NCI-H128 (cell line): ENCODE measurements around the gene NME9.
A peak's percentile ranks its signal among the peaks of the same experiment; 100 is the strongest.
"Not testable (repeated sequence)": the region's sequence is repeated elsewhere in the genome, so short reads cannot be mapped to it uniquely, and the experiment has no call there.

ENCODE experiments used
- DNase-seq: peaks from one replicate; lab custom pipeline; 2025; ENCODE audit not compliant: unreplicated experiment; lab: John Stamatoyannopoulos, UW

Gene NME9, protein sequence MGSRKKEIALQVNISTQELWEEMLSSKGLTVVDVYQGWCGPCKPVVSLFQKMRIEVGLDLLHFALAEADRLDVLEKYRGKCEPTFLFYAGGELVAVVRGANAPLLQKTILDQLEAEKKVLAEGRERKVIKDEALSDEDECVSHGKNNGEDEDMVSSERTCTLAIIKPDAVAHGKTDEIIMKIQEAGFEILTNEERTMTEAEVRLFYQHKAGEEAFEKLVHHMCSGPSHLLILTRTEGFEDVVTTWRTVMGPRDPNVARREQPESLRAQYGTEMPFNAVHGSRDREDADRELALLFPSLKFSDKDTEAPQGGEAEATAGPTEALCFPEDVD

DNA sequence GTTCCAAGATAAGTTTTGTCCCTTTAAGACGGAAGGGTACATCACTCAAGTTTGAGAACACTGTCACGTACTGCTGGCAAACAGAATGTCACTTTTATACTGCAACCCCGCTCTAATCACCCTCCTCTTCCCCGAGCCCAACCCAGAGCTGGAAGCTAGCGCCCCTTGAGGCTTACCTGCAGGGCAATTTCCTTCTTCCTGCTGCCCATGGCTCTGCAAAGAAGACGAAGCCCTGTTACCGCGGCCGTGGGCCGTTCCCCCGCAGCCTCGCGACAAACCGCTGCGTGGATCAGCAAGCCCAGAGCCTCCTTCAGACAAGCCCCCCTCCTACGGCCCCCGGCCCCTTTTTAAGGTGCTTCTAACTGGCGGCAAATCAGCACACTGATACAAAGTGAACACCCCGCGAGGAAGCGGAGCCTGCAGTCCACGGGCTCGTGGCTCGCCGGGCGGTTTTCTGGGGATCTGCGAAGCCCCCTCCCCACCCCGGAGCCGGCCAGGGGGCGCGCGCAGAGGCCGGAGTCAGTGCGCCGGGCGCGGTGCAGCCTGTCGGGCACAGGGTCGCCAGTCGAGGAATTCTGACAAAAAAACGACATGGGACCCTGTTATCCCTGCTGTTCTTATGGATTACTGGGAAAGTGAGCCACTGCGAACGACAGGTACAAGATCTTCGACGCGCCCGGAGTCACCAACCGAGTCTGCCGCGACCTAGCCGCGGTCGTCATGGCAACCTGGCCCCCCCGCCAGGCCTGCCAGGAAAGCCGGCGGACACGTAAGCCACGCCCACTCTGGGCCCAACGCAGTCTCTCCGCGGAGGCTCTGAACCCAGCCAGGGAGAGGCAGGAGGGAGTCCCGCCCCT is at the start of gene NME9:
TSS of gene NME9 (minus strand) at position 725 of the 857 bp plus-strand sequence. CDS start at position 209, 516 bp downstream.
- peak; percentile 94 for DNase-seq

DNA sequence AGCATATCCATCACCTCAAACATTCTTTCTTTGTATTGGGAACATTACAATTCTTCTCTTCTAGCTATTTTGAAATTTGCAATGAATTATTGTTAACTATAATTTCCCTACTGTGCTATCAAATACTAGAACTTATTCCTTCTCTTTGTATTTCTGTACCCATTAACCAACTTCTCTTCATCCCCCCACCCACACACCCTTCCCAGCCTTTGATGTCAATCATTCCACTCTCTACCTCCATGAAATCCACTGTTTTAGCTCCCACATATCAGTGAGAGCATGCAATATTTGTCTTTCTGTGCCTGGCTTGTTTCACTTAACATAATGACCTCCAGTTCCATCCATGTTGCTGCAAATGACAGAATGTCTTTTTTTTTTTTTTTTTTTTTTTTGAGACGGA is 49.3 kb upstream of the NME9 start:
- no peak for DNase-seq

DNA sequence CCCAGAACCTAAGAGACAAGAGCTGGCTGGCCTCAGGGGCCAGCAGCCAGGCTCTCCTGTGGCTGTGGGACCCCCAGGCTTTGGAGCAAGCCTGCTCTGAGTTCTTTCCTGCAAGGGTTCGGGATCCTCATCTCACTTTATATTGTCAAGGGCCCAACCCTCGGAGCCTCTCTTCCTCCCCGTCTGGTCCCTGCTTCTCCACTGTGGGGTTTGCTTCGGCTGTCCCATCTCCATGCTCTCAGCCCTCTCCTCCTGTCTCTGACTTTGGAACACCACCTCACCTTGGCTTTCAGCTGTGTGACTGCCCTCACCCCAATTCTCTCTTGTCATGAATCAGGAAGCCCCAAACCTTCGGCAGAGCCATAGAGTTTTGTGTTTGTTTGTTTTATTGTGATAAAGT is 48.7 kb upstream of the NME9 start:
- no peak for DNase-seq

DNA sequence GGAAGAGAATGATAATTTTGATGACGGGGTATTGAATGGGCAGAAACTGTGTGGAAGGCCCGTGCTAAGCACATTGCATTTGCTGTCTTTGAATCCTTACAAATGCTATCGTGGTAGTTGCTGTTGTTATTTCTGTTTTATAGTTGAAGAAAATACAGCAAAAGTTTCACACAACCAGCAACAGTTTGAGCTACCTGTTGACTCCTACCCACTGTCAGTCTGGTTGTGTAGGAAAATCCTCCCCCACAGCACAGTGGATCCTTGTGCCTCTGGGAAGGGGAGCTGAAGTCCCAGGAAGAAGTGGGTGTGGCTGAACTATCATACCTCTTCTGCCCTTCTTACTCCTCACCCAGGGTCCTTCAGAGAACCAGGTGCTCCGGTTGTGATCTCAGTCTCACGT is 48.2 kb upstream of the NME9 start:
- DNase-seq: no peak

DNA sequence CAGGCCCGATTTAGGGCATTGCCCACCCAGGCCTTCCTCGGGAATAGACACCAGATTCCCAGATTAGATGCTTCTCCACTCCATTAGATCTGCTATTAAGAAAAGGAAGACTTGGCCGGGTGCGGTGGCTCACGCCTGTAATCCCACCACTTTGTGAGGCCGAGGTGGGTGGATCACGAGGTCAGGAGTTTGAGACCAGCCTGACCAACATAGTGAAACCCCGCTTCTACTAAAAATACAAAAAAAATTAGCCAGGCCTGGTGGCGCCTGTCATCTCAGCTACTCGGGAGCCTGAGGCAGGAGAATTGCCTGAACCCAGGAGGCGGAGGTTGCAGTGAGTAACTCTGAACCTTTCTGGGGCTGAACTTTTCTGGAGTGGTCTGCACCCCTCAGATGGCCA is 47.6 kb upstream of the NME9 start:
- DNase-seq: not testable (repeated sequence)

DNA sequence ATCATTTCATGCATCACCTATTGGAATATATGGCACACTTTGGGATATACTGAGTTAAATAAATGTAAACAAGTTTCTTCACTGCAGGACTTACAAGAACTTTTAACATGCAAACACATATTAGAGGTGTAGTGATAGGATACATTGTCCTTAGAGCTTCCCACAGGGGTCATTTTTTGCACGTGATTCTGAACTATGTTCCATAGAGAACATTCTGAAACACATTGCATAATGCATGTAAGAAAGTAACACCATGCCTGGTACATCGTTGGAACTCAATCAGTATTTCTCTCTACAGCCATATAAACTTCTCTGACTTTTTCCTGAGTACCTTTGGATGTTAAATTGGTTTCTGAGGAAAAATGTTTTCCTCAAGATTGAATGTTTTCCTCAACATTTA is 47.0 kb upstream of the NME9 start:
- no peak for DNase-seq

DNA sequence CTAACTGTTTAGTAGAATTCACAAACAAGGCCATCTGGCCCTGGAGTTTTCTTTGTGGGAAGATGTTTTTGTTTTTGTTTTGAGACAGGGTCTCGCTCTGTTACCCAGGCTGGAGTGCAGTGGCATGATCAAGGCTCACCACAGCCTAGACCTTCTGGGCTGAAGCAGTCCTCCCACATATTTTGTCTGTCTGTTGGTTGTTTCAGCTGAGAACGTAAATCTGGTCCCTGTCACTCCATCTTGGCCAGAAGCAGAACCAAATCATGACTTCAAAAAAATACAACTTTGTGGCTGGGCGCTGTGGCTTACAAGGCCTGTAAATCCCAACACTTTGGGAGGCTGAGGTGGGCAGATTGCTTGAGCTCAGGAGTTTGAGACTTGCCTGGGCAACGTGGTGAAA is 45.8 kb upstream of the NME9 start:
- DNase-seq: no peak

DNA sequence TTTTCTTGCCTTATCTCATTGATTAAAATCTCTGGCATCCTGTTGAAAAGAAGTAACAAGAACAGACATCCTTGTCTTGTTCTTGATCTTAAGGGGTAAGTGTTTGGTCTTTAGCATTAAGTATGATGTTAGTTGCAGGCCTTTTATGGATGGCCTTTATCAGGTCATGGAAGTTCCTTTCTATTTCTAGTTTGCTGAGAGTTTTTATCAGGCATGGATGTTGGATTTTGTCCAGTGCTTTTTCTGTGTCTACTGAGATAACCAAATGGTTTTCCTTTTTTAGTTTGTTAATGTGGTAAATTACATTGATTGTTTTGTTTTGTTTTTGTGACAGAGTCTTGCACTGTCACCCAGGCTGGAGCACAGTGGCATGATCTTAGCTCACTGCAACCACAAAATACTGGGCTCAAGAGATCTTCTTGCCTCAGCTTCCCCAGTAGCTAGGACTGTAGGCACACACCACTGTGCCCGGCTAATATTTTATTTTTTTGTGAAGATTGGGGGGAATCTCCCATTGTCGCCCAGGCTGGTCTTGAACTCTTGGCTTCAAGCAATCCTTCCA is 45.0 kb upstream of the NME9 start:
- no peak for DNase-seq

DNA sequence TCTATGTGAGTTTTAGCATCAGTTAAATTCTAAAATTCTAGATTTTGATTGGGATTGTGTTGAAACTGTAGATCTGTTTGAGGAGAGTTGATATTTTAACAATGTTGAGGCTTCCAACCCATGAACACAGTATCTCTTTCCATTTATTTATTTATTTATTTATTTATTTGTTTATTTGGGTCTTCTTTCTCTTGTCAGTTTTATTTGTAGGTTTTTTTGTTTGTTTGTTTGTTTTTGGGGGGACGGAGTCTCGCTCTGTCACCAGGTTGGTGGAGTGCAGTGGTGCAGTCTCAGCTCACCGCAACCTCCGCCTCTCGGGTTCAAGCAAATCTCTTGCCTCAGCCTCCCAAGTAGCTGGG is 44.1 kb upstream of the NME9 start:
- no peak for DNase-seq

DNA sequence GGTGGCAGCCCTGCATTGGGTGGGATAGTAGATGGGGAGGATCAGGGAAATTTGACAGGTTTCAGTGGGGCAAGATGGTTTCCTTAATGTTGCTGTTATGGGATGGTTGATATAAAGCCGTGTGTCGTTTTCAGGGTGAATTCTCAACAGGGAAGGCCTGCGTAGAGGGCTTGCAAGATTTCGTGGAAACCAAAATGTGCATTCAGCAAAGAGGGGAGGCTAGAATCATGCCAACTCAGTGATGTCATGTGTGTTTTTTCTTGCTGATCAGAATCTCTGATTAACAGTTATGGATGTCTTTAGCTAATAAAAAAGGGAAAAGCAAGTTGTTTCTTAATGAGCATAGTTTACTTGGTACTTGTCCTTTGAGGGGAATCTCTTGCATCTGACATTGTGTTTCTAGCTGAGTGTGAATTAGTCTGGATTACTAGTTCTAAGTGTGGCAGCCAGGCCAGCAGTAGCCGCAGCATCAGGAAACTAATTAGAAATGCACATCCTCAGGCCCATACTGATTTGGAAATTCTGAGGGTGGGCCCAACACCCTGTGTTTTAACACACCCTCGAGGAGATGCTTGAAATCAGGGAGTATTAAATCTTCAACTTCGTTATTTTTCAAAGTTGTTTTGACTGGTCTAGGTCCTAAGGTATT is 43.6 kb upstream of the NME9 start:
- DNase-seq: no peak

DNA sequence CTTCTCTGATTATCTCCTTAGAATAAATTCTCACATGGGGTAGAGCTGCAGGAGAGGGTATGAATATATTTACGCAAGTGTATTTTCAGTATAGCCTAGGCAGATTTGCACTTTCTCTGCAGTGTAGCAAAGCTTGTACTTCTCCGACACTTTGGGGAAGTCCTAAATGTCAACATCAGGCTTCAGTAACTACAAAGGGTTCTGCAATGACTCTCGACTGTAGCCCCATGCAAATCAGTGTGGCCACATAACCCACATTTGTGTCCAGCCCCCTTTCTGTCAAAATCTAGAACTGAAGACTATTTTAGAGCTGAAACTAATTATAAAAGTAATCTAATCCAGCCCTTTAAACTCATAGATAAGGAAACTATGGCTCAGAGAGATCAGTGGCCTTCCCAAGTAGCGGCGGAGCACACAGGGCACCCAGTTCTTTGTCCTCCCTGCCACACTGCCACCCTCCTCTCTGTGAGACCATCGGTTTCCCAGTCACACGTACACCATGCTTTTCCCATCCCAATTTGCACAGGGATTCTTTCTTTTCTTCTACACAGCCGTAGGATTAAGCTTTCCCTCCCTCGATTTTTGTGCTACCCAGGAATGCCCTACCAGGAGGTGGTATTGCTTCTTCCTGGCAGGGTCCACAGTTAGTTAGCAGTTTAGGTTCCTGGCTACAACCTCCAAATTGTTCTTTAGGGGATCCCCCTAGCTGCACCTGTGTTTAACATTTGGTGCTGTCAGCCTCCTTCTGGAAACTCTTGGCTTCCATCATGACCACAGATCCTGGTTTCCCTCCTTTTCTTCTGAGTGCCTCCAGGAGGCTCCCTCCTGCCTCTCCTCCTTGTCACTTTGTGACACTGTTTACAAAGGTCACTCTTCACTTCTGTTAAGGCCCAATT is 41.7 kb upstream of the NME9 start:
- no peak for DNase-seq

DNA sequence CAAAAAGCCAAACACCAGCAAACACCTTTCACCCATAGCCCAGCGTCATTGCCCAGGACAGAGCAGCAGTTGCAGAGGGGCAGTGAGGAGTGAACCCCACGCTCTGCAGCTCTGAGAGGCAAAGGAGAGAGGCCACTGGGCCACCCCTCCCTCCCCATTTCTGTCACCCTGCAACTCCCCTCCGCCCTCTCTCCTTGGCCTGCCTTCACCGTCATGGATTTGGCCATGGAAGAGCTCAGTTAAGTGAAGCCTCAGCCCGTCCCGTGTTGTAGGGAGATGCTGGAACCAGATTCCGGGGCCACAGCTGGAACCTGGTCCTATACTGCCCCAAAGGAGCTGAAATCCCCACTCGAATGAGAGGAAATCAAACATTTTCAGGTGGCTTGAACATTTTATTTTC is 40.7 kb upstream of the NME9 start:
- DNase-seq: no peak

DNA sequence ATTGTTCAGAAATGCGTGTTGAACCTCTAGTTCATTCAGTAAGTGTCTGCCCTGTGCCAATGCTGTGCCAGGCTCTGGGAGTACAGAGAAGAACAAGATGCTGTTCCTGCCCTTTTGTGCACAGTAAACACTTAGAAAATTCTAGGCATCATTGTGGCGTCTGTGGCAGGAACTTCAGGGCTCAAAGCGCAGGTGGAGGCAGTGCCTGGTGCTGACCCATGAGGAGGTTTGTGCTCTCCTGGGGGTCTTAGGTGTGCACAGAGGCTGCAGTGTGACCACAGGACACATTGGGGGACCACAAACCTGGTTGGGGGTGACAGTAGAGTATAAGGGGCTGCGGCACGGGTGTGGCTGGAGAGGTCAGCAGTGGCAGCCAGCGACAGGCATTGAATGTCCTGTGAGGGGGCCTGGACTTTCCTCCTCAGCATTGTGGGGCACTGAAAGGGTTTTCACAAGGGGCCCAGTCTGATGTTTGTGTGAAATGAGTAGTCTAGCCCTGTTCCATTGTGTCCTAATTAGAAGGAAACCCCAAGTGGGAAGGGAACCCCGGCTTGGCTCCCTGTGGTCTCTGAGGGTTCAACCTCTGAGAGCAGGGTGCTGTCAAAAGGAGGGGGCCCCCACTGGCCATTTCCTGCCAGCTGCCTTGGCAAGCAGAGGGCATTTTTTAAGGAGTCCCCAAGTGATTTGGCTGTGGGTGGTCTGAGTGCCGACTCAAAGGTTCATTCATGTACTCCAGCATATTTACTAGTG is 39.7 kb upstream of the NME9 start:
- DNase-seq: no peak

DNA sequence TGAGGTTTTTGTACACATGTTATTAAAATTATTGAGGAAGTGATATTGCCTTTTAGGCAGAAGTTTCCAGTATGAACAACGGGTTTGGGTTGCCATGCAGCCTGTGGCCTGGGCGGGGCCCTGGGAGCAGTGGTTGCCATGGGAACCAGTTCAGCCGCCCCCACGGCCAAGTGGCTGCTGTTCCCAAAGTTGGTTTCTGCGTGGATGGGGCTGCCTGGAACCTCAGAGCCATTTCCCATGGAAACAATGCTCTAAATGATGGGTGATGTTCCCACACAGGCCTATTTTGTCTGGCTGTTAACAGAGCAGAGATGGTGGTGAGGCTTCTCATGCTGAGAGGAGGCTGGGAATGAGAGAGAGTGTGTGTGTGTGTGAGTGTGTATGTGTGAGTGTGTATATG is 38.3 kb upstream of the NME9 start:
- no peak for DNase-seq

DNA sequence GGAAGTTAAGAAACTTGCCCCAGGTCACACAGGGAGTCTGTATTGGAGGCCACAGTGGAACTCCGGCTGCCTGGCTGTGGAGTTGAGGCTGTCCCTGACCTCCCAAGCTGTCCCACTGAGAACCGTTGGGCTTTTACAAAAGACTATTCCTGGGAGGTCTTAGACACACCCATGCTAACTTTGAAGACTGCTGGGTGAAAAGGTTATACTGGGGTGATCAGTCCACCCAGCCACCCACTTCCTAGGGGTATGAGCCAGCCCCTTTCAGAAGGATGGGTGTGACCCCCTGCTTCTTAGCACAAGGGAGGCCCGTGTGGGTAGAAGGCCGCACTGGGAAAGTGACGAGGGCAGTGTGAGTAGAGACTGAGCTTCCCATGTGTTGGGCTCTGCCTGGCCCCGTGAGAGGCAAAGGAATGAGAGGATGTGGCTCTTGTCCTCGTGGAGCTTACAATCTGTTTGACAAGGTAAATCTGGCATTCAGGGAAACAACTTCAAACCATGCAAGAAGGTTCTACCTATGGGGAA is 37.7 kb upstream of the NME9 start:
- DNase-seq: no peak

DNA sequence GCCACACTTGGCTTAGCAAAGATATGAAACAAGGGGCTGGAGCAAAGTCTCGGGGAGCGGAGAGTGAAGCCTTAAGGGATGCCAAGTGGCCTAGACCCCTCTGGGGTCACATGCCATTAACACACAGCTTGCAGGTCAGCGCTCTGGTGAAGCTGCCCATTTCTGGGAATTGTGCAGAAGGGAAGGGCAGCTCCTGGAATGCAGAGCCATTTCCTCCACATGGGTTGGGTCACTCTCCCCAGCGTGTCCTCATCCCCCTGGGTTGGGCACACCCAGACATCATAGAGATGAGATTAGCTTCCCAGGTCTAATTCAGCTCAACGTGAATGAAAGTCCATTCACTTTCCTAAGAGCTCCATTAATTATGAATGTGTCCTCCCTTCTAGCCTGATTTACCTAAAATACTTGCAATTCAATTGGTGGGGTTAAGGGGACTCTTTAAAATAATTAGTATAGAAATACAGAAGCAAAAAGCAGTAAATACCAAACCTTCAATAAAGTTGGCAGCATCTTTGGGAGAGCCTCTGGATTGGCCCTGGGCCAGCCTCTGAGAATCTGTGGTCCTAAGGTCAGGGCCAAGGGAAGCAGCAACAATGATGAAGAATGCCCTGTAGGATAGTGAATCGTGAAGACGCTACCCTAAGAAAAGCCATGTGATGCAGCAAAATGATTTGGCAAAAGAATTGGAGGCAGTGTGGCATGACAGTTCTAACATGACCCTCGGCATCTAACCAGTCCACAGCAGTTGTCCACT is 36.5 kb upstream of the NME9 start:
- no peak for DNase-seq

DNA sequence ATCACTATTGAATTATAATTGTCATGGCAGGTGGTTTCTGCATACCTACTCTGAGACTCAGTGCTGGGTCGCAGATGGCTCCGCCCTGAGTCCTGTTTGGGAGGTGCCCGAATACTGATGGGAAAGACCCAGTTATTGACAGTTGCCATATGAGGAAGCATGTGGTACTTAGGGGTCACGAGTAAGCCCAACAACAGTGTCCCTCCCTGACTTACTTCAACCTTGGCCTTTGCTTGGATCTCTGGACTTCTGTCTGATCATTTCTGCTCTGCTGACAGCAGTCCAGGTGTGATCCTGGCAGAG is 35.6 kb upstream of the NME9 start:
- no peak for DNase-seq

DNA sequence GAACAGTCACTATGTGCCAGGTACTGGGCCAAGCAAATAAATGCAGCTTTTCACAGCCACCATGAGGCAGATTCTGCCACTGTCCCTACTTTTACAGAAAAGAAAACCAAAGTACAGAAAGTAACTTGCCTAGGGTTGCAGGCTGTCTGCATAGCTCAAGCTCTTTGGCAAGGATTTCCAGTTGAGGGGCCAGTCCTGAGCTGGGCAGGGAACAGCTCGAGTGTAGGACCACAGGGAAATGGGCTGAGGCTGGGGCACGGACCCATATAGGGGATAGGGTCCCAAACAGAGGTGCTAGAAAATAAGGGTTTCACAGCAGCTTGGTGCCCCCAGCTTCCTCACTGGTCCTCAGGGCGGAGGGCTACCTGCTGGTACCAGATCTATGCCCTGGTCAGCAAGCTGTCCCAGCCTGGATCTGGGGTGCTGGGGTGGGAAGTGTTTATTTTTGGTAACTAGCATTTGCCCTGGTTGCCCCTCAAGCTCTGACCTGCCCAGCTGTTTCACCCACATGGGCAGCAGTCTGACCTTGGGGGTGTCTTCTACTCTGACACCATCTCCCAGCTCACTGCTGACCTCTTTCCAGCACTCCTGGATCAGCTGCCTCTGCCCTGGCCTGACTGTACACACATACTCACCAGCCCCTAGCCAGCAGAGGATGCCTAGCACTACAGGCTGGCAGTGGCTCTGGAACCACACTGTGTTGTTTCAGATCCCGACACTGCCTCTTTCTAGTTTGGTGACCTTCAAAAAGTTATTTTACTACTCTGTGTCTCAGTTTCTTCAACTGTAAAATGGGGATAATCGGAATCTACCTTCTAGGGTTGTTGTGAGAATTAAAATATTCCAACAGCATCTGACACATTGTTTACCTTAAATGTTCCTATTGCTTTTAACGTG is 35.0 kb upstream of the NME9 start:
- no peak for DNase-seq
